ENCODE results near the gene PRDM7.

DNA sequence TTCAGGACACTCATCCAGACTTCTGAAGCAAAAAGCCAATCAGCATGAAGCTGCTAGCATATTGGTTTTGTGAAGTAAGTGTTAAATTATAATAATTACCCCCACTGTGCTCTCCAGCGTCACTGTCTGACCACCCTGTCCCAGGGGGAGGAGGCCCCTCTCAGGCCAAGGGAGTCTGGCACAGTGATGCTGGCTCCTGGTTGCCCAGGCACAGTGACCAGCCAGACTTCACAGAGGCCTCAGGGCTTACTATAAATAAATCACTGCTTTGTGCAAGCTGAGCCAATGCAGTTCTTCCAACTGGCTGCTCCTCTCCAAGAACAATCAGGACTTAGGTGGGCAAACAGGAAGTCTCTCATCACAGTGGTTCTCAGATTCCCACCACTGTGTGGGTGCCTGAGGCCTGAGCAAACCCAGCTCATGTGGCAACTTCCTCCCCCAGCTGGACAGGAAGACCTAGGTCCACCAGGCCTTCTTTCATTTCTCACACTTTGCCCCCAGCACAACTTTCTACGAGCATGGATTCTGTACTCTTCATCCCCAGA is 56.2 kb downstream of the PRDM7 start:
- TF ChIP-seq, protein P1, sequence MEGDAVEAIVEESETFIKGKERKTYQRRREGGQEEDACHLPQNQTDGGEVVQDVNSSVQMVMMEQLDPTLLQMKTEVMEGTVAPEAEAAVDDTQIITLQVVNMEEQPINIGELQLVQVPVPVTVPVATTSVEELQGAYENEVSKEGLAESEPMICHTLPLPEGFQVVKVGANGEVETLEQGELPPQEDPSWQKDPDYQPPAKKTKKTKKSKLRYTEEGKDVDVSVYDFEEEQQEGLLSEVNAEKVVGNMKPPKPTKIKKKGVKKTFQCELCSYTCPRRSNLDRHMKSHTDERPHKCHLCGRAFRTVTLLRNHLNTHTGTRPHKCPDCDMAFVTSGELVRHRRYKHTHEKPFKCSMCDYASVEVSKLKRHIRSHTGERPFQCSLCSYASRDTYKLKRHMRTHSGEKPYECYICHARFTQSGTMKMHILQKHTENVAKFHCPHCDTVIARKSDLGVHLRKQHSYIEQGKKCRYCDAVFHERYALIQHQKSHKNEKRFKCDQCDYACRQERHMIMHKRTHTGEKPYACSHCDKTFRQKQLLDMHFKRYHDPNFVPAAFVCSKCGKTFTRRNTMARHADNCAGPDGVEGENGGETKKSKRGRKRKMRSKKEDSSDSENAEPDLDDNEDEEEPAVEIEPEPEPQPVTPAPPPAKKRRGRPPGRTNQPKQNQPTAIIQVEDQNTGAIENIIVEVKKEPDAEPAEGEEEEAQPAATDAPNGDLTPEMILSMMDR (conservative IDR thresholded peaks at IDR 0.05; ENCODE audit: low read depth, low read length): no peak
- TF ChIP-seq EZH2phosphoT487 (IDR thresholded peaks at IDR 0.05; ENCODE audit: borderline replicate concordance, low read length) (no peak), EZH2 (IDR thresholded peaks at IDR 0.05; ENCODE audit: low read length, unreplicated experiment) (no peak)
